ENCODE results near the gene TAOK2. TPM values are rescaled to one million over a fixed set of nuclear protein-coding genes. Genes with fewer than 3 reads are reported as not detected.

The TAOK2 gene
- total and polyA plus RNA-seq, 2 of the 13 experiments (the other 11 are each of a cell fraction or from before 2014, with no cell fraction given): 17.4 to 43.2 TPM

GRCh38 chr16:29995911-29996765 lies 22.5 kb downstream of the TAOK2 start, which contains the start of gene INO80E (continued):
- no peak for TF ChIP-seq GFI1 (CRISPR knock-in tag; IDR thresholded peaks at IDR 0.05; ENCODE audit: borderline replicate concordance)
- no peak for TF ChIP-seq FIP1L1 (IDR thresholded peaks at IDR 0.05; ENCODE audit: borderline replicate concordance, insufficient read depth, low read depth, low read length)
- TF ChIP-seq, protein P1, sequence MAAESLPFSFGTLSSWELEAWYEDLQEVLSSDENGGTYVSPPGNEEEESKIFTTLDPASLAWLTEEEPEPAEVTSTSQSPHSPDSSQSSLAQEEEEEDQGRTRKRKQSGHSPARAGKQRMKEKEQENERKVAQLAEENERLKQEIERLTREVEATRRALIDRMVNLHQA (CRISPR knock-in tag; IDR thresholded peaks at IDR 0.05): no peak
- no peak for TF ChIP-seq NR2F1 (CRISPR knock-in tag; IDR thresholded peaks at IDR 0.05)
- no peak; the same call in none of the 2 replicates for TF ChIP-seq KDM5B (CRISPR knock-in tag; IDR thresholded peaks at IDR 0.05; ENCODE audit: borderline replicate concordance)
- TF ChIP-seq, protein P2, sequence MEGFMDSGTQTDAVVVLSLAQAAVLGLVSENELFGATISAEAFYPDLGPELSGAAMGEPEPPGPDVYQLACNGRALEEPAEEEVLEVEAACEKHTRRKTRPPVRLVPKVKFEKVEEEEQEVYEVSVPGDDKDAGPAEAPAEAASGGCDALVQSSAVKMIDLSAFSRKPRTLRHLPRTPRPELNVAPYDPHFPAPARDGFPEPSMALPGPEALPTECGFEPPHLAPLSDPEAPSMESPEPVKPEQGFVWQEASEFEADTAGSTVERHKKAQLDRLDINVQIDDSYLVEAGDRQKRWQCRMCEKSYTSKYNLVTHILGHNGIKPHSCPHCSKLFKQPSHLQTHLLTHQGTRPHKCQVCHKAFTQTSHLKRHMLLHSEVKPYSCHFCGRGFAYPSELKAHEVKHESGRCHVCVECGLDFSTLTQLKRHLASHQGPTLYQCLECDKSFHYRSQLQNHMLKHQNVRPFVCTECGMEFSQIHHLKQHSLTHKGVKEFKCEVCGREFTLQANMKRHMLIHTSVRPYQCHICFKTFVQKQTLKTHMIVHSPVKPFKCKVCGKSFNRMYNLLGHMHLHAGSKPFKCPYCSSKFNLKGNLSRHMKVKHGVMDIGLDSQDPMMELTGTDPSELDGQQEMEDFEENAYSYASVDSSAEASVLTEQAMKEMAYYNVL (CRISPR knock-in tag; IDR thresholded peaks at IDR 0.05; ENCODE audit: borderline replicate concordance): peak; percentile 81; the same call in 1 of the 2 replicates
- TF ChIP-seq, protein P3, sequence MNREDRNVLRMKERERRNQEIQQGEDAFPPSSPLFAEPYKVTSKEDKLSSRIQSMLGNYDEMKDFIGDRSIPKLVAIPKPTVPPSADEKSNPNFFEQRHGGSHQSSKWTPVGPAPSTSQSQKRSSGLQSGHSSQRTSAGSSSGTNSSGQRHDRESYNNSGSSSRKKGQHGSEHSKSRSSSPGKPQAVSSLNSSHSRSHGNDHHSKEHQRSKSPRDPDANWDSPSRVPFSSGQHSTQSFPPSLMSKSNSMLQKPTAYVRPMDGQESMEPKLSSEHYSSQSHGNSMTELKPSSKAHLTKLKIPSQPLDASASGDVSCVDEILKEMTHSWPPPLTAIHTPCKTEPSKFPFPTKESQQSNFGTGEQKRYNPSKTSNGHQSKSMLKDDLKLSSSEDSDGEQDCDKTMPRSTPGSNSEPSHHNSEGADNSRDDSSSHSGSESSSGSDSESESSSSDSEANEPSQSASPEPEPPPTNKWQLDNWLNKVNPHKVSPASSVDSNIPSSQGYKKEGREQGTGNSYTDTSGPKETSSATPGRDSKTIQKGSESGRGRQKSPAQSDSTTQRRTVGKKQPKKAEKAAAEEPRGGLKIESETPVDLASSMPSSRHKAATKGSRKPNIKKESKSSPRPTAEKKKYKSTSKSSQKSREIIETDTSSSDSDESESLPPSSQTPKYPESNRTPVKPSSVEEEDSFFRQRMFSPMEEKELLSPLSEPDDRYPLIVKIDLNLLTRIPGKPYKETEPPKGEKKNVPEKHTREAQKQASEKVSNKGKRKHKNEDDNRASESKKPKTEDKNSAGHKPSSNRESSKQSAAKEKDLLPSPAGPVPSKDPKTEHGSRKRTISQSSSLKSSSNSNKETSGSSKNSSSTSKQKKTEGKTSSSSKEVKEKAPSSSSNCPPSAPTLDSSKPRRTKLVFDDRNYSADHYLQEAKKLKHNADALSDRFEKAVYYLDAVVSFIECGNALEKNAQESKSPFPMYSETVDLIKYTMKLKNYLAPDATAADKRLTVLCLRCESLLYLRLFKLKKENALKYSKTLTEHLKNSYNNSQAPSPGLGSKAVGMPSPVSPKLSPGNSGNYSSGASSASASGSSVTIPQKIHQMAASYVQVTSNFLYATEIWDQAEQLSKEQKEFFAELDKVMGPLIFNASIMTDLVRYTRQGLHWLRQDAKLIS (CRISPR knock-in tag; IDR thresholded peaks at IDR 0.05): no peak
- peak; percentile 76 for TF ChIP-seq BRCA1 (CRISPR knock-in tag; IDR thresholded peaks at IDR 0.05)
- TF ChIP-seq HES4 (CRISPR knock-in tag; IDR thresholded peaks at IDR 0.05; ENCODE audit: borderline replicate concordance): 0 out of 2 replicates have a peak, but pooled peaks have one; percentile 48
- TF ChIP-seq, protein P4, sequence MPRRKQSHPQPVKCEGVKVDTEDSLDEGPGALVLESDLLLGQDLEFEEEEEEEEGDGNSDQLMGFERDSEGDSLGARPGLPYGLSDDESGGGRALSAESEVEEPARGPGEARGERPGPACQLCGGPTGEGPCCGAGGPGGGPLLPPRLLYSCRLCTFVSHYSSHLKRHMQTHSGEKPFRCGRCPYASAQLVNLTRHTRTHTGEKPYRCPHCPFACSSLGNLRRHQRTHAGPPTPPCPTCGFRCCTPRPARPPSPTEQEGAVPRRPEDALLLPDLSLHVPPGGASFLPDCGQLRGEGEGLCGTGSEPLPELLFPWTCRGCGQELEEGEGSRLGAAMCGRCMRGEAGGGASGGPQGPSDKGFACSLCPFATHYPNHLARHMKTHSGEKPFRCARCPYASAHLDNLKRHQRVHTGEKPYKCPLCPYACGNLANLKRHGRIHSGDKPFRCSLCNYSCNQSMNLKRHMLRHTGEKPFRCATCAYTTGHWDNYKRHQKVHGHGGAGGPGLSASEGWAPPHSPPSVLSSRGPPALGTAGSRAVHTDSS (CRISPR knock-in tag; conservative IDR thresholded peaks at IDR 0.05): 0 out of 2 replicates have a peak, but pooled peaks have one; percentile 41
- TF ChIP-seq ZNF746 (CRISPR knock-in tag; IDR thresholded peaks at IDR 0.05): peak; percentile 66; the same call in 1 of the 2 replicates
- peak; percentile 74 for TF ChIP-seq ISL2 (CRISPR knock-in tag; IDR thresholded peaks at IDR 0.05)
- TF ChIP-seq, protein P5, sequence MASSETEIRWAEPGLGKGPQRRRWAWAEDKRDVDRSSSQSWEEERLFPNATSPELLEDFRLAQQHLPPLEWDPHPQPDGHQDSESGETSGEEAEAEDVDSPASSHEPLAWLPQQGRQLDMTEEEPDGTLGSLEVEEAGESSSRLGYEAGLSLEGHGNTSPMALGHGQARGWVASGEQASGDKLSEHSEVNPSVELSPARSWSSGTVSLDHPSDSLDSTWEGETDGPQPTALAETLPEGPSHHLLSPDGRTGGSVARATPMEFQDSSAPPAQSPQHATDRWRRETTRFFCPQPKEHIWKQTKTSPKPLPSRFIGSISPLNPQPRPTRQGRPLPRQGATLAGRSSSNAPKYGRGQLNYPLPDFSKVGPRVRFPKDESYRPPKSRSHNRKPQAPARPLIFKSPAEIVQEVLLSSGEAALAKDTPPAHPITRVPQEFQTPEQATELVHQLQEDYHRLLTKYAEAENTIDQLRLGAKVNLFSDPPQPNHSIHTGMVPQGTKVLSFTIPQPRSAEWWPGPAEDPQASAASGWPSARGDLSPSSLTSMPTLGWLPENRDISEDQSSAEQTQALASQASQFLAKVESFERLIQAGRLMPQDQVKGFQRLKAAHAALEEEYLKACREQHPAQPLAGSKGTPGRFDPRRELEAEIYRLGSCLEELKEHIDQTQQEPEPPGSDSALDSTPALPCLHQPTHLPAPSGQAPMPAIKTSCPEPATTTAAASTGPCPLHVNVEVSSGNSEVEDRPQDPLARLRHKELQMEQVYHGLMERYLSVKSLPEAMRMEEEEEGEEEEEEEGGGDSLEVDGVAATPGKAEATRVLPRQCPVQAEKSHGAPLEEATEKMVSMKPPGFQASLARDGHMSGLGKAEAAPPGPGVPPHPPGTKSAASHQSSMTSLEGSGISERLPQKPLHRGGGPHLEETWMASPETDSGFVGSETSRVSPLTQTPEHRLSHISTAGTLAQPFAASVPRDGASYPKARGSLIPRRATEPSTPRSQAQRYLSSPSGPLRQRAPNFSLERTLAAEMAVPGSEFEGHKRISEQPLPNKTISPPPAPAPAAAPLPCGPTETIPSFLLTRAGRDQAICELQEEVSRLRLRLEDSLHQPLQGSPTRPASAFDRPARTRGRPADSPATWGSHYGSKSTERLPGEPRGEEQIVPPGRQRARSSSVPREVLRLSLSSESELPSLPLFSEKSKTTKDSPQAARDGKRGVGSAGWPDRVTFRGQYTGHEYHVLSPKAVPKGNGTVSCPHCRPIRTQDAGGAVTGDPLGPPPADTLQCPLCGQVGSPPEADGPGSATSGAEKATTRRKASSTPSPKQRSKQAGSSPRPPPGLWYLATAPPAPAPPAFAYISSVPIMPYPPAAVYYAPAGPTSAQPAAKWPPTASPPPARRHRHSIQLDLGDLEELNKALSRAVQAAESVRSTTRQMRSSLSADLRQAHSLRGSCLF (CRISPR knock-in tag; IDR thresholded peaks at IDR 0.05; ENCODE audit: borderline replicate concordance): no peak; the same call in 1 of the 2 replicates
- peak; percentile 61 for TF ChIP-seq KDM4B (CRISPR knock-in tag; IDR thresholded peaks at IDR 0.05)

Data from HepG2 (cell line).